GM12878 (cell line): ENCODE results near the gene ASPHD1. TPM values are rescaled to one million over a fixed set of nuclear protein-coding genes. Genes with fewer than 3 reads are reported as not detected.

ENCODE experiments used
- ATF7 ChIP-seq: fragments of 450-650 bp; IDR thresholded peaks from 2 replicates; pipeline ENCODE4 v1.6.1; 2016; ENCODE audit warnings: low read depth, mild to moderate bottlenecking
- BACH1 ChIP-seq: fragments of 450-650 bp; IDR thresholded peaks from 2 replicates; pipeline ENCODE4 v1.6.1; 2017; ENCODE audit warnings: mild to moderate bottlenecking, borderline replicate concordance
- BHLHE40 ChIP-seq, 2 experiments: fragments of 450-650 bp in 1 of 2; IDR thresholded peaks; 2 replicates each; pipeline ENCODE4 v1.6.1; 2011 to 2017; ENCODE audit warnings: low read depth in 2 of 2, borderline replicate concordance in 1 of 2, improper control_type of control experiment in 1 of 2, low read length in 1 of 2, mild to moderate bottlenecking in 1 of 2
- EGR1 ChIP-seq, 2 experiments: IDR thresholded peaks; 1 replicate in 1 of 2; 2 replicates in 1 of 2; pipeline ENCODE4 v1.6.1; 2011 to 2012; ENCODE audit warnings: low read depth in 2 of 2, low read length in 2 of 2, borderline replicate concordance in 1 of 2, mild to moderate bottlenecking in 1 of 2, moderate library complexity in 1 of 2
- HCFC1 ChIP-seq: fragments of 150-350 bp; IDR thresholded peaks from 2 replicates; pipeline ENCODE4 v1.6.1; 2014; ENCODE audit warnings: low read length
- IKZF2 ChIP-seq, 2 experiments: fragments of 450-650 bp; IDR thresholded peaks; 2 replicates each; pipeline ENCODE4 v1.6.1; 2017; ENCODE audit warnings: mild to moderate bottlenecking in 2 of 2, moderate library complexity in 2 of 2
- KAT2A ChIP-seq: conservative IDR thresholded peaks from 2 replicates; pipeline ENCODE4 v1.6.1; 2011; ENCODE audit warnings: low read depth, low read length; ENCODE audit not compliant: control insufficient read depth
- LARP7 ChIP-seq: fragments of 450-650 bp; IDR thresholded peaks from 2 replicates; pipeline ENCODE4 v1.6.1; 2017; ENCODE audit warnings: mild to moderate bottlenecking
- MTA2 ChIP-seq: fragments of 450-650 bp; IDR thresholded peaks from 2 replicates; pipeline ENCODE4 v1.6.1; 2016; ENCODE audit warnings: low read depth, mild to moderate bottlenecking, moderate library complexity
- MYC ChIP-seq: IDR thresholded peaks from 2 replicates; pipeline ENCODE4 v1.6.1; 2011; ENCODE audit warnings: mild to moderate bottlenecking, low read length, moderate library complexity, inconsistent platforms; ENCODE audit not compliant: insufficient read depth, insufficient replicate concordance, insufficient read length, severe bottlenecking
- NFYB ChIP-seq: IDR thresholded peaks from 2 replicates; pipeline ENCODE4 v1.6.1; 2011; ENCODE audit warnings: low read depth, mild to moderate bottlenecking, low read length, improper control_type of control experiment, moderate library complexity; ENCODE audit not compliant: insufficient read depth
- NR2C1 ChIP-seq: fragments of 450-650 bp; IDR thresholded peaks from 2 replicates; pipeline ENCODE4 v1.6.1; 2017; ENCODE audit warnings: antibody characterized with exemption, mild to moderate bottlenecking, moderate library complexity
- RBBP5 ChIP-seq: fragments of 200-600 bp; sonication (generic); conservative IDR thresholded peaks from 2 replicates; pipeline ENCODE4 v1.6.1; 2016
- SMC3 ChIP-seq: IDR thresholded peaks from 2 replicates; pipeline ENCODE4 v1.6.1; 2011; ENCODE audit warnings: low read length, improper control_type of control experiment, borderline replicate concordance
- STAT3 ChIP-seq: IDR thresholded peaks from 2 replicates; pipeline ENCODE4 v1.6.1; 2011; ENCODE audit warnings: low read depth, low read length, improper control_type of control experiment
- WRNIP1 ChIP-seq: IDR thresholded peaks from 2 replicates; pipeline ENCODE4 v1.6.1; 2011; ENCODE audit warnings: low read depth, low read length, improper control_type of control experiment, borderline replicate concordance
- ZNF217 ChIP-seq: fragments of 450-650 bp; IDR thresholded peaks from 2 replicates; pipeline ENCODE4 v1.6.1; 2017; ENCODE audit warnings: antibody characterized with exemption, mild to moderate bottlenecking
- ZNF24 ChIP-seq: fragments of 450-650 bp; IDR thresholded peaks from 2 replicates; pipeline ENCODE4 v1.6.1; 2017; ENCODE audit warnings: antibody characterized with exemption, mild to moderate bottlenecking
- polyA plus RNA-seq, 11 experiments: library from polyadenylated mRNA; depleted of rRNA in 4 of 11; unstranded in 6 of 11; stranded (reverse) in 5 of 11; fragments of >200 nt; fragmentation: Nextera tagmentation in 4 of 11; fragmentation: Illumina TruSeq in 1 of 11; extraction: Ambion mirVana in 4 of 11; extraction: Trizol in 1 of 11; gene quantifications; 1 replicate in 1 of 11; 2 replicates in 10 of 11; pipeline versions ENCODE4 v1.2.1 to v1.2.3, GENCODE V29; 2011 to 2016; ENCODE audit warnings: inconsistent platforms in 2 of 11, missing spikeins in 2 of 11, low read depth in 1 of 11
- total RNA-seq, 4 experiments: library from RNA; depleted of rRNA in 3 of 4; stranded (reverse); fragments of >200 nt in 3 of 4; fragmentation: Illumina TruSeq in 1 of 4; extraction: Trizol in 1 of 4; gene quantifications; 2 replicates each; pipeline versions ENCODE4 v1.2.1 to v1.2.3, GENCODE V29; 2013 to 2021
- TF ChIP-seq, protein P1 (sequence below): fragments of 450-650 bp; IDR thresholded peaks from 2 replicates; pipeline ENCODE4 v1.6.1; 2017; ENCODE audit warnings: mild to moderate bottlenecking, low read depth, inconsistent platforms; ENCODE audit not compliant: poor library complexity, severe bottlenecking
- TF ChIP-seq, protein P2 (sequence below): fragments of 150-350 bp; IDR thresholded peaks from 2 replicates; pipeline ENCODE4 v1.6.1; 2014; ENCODE audit warnings: mild to moderate bottlenecking, low read depth, low read length
- TF ChIP-seq, protein P3 (sequence below): IDR thresholded peaks from 2 replicates; pipeline ENCODE4 v1.6.1; 2011; ENCODE audit warnings: mild to moderate bottlenecking, low read depth, low read length, moderate library complexity; ENCODE audit not compliant: insufficient replicate concordance
- TF ChIP-seq, protein P4 (sequence below): IDR thresholded peaks from 2 replicates; pipeline ENCODE4 v1.6.1; 2012; ENCODE audit warnings: low read length, inconsistent platforms

The ASPHD1 gene
- total and polyA plus RNA-seq, 10 of the 15 experiments (the other 5 are each of a cell fraction or from before 2014, with no cell fraction given): not detected

DNA sequence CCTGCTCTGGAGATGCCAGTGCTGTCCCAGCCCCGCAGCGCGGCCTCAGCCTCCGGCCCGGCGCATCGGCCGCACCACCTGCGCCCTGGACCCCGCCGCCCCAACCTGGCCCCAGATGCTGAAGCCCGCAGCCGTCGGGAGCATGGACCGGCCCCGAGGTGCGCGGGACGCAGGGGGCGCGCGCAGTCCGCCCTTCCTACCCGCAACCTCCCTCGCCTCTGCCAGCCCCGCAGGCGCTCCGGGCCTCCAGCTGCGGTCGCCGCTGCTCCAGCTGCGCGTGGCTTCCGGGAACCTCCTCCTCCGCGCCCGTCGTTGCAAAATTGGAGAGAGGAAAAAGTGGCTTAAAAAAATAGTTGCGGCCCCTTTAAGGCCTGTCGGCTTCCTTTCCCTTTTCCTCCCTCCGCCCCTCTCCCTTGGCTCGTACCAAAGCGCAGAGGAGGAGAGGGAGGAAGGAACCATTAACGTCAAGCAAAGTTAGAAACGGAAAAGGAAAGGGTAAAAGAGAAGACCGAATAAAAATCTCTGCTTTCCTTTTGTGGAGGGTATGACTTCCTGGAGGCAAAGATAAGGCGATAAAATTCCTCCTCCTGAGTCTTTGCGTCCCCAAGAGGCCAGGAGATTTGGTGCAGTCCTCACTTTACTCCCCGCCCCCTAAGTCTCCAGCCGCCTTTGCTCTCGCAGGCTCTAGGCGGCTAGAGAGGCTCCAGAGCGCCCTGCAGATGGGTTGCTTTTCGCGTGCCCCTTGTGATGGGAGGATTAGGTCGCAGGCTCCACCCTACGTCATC lies 37.2 kb upstream of the ASPHD1 start, which contains the start of gene CDIPT (continued):
- TF ChIP-seq, protein P1, sequence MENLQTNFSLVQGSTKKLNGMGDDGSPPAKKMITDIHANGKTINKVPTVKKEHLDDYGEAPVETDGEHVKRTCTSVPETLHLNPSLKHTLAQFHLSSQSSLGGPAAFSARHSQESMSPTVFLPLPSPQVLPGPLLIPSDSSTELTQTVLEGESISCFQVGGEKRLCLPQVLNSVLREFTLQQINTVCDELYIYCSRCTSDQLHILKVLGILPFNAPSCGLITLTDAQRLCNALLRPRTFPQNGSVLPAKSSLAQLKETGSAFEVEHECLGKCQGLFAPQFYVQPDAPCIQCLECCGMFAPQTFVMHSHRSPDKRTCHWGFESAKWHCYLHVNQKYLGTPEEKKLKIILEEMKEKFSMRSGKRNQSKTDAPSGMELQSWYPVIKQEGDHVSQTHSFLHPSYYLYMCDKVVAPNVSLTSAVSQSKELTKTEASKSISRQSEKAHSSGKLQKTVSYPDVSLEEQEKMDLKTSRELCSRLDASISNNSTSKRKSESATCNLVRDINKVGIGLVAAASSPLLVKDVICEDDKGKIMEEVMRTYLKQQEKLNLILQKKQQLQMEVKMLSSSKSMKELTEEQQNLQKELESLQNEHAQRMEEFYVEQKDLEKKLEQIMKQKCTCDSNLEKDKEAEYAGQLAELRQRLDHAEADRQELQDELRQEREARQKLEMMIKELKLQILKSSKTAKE: peak; percentile 100
- TF ChIP-seq, protein P2, sequence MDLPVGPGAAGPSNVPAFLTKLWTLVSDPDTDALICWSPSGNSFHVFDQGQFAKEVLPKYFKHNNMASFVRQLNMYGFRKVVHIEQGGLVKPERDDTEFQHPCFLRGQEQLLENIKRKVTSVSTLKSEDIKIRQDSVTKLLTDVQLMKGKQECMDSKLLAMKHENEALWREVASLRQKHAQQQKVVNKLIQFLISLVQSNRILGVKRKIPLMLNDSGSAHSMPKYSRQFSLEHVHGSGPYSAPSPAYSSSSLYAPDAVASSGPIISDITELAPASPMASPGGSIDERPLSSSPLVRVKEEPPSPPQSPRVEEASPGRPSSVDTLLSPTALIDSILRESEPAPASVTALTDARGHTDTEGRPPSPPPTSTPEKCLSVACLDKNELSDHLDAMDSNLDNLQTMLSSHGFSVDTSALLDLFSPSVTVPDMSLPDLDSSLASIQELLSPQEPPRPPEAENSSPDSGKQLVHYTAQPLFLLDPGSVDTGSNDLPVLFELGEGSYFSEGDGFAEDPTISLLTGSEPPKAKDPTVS: peak; percentile 73; the same call in 1 of the 2 replicates
- TF ChIP-seq SMC3 (no peak), RBBP5 (no peak), MYC (no peak), KAT2A (no peak), ZNF24 (peak; percentile 54; the same call in 1 of the 2 replicates), IKZF2 (IDR thresholded peaks at IDR 0.05) (peak in 1 of 2 experiments; percentile 36; a peak in 1 of 4 replicates), NFYB (no peak), BACH1 (peak; percentile 26; the same call in 1 of the 2 replicates), STAT3 (no peak), HCFC1 (peak; percentile 82), EGR1 (IDR thresholded peaks at IDR 0.05; ENCODE audit: borderline replicate concordance in 1 of 2, low read depth in 2 of 2, low read length in 2 of 2) (peak in 1 of 2 experiments; percentile 86; a peak in 2 of 3 replicates), ATF7 (peak; percentile 100), LARP7 (no peak; the same call in 1 of the 2 replicates), MTA2 (peak; percentile 38), NR2C1 (peak; percentile 73), ZNF217 (no peak), WRNIP1 (no peak), BHLHE40 (IDR thresholded peaks at IDR 0.05; ENCODE audit: borderline replicate concordance in 1 of 2, low read depth in 2 of 2, low read length in 1 of 2) (peak; percentile 98 to 99)
- TF ChIP-seq, protein P3, sequence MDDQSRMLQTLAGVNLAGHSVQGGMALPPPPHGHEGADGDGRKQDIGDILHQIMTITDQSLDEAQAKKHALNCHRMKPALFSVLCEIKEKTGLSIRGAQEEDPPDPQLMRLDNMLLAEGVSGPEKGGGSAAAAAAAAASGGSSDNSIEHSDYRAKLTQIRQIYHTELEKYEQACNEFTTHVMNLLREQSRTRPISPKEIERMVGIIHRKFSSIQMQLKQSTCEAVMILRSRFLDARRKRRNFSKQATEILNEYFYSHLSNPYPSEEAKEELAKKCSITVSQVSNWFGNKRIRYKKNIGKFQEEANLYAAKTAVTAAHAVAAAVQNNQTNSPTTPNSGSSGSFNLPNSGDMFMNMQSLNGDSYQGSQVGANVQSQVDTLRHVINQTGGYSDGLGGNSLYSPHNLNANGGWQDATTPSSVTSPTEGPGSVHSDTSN: no peak
- TF ChIP-seq, protein P4, sequence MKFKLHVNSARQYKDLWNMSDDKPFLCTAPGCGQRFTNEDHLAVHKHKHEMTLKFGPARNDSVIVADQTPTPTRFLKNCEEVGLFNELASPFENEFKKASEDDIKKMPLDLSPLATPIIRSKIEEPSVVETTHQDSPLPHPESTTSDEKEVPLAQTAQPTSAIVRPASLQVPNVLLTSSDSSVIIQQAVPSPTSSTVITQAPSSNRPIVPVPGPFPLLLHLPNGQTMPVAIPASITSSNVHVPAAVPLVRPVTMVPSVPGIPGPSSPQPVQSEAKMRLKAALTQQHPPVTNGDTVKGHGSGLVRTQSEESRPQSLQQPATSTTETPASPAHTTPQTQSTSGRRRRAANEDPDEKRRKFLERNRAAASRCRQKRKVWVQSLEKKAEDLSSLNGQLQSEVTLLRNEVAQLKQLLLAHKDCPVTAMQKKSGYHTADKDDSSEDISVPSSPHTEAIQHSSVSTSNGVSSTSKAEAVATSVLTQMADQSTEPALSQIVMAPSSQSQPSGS: peak; percentile 85
